ENCODE results near the gene PLXNC1. TPM values are rescaled to one million over a fixed set of nuclear protein-coding genes. Genes with fewer than 3 reads are reported as not detected.

Gene PLXNC1
- total RNA-seq, result 6.8 and 27.5 TPM in 2 replicates

DNA sequence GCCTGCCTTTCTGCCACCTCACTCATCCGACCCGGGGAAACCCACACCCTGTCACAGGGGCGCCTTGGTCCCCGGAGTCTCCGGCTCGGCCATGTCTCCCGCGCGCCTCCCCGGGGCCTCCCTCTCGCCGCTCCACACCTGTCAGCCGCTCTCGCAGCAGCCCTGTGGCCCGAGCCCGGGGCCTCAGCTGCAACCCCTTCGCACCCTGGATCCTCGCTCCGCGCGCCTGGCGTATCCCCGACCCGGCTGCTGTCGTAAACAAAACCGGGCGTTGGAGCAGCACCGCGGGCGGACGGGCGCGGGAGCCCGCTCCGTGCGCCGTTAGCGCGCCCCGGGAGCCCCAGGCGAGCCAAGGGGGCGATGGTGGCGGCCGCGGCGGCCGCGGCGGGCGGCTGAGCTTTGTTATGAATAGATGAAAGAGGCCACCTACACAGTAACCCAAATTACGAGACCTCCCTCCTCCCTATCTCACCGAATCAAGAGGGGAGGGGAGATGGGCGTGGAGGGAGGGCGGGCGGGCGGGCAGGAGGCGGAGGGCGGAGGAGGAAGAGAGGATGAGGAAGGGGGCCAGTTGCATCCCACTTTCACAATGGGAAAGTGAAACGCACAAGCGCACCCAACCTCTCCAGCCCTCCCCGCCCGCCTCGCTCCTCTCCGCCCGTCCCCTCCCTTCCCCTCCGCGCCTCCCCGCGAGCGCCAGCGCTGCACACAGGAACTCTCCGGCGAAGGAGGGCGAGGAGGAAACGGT lies at the start of gene PLXNC1:
TSS of gene PLXNC1 (plus strand) at position 587 of the 748 bp plus-strand sequence. CDS start 395 bp downstream, outside the sequence.

